GM19328 (cell line): ENCODE results near the gene KIRREL3.

Experiments used
- ATAC-seq: cut with Tn5 transposase; IDR thresholded peaks from one replicate; pipeline ENCODE4 v1.9.1; 2021; ENCODE audit warnings: mild to moderate bottlenecking, moderate library complexity; ENCODE audit not compliant: unreplicated experiment

KIRREL3 gene

GRCh38 chr11:126918556-126918955 lies 82.0 kb downstream of the KIRREL3 start:
- ATAC-seq = no peak

GRCh38 chr11:126917531-126918204 lies 82.9 kb downstream of the KIRREL3 start:
- ATAC-seq = peak; percentile 87

- no peak for ATAC-seq
These were observed 85.1 kb downstream of the KIRREL3 start for GRCh38 chr11:126915430-126915829.

GRCh38 chr11:126914941-126915340 lies 85.6 kb downstream of the KIRREL3 start:
- ATAC-seq = no peak

- no peak for ATAC-seq
These were observed 86.4 kb downstream of the KIRREL3 start for GRCh38 chr11:126914166-126914565.

DNA sequence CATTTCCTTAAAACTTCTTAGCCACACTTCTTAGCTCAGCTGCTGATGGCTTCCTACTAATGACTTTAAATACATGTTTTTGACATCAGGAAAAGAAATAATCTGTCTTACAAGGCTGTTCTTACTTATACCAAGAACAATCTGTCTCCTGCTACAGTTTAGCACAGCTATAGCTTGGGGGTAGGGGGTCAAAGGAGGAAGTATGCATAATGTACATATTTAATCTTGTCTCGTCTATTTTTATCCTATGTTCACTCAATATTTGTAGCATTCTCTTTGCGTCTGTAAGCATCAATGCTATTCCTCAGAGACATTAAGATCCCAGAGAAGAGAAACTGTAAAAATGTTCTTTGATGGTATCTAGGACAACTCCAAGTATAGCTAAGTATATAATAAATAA lies 96.0 kb downstream of the KIRREL3 start:
- no peak for ATAC-seq

DNA sequence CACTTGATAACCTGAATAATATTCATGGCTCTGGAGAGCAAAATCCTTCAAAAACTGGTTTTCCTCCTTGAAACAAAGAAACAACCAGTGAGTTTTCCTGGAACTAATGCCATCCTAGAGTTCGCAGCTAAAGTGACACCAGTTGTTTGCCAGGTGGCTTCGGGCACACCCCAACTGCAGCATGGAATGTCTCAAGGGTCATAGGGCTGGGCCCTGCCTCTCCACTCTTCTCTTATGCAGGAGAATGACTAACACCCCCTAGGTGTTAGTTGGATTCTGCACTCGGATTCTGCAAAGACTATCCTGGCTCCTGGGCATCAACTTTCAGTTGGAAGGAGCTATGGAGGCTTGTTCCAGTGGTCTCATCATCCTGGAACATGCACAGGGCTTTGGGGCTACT lies 98.8 kb downstream of the KIRREL3 start:
- ATAC-seq = no peak

GRCh38 chr11:126899961-126900748 lies 100.4 kb downstream of the KIRREL3 start:
- no peak for ATAC-seq

GRCh38 chr11:126898802-126899201 lies 101.8 kb downstream of the KIRREL3 start:
- ATAC-seq = no peak

GRCh38 chr11:126897430-126897829 lies 103.1 kb downstream of the KIRREL3 start:
- no peak for ATAC-seq

DNA sequence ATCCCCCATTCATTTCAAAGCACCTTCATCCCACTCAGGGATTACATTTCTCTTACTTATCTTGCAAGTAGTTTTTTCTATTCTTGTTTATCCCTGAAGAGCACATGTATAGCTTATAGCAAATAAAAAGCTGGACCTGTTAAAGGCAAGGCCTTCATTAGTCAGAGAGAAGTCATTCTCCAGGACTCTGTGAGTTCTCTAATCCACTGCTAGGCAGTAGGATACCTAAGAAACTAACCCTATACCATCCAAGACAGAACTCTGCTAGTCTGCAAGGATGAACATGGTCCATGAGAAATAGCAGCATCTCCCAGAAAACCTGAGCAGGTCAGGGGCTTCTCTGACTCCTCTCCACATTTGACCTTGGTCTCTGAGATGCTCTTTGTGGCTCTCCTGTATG lies 104.5 kb downstream of the KIRREL3 start:
- no peak for ATAC-seq

GRCh38 chr11:126893796-126894195 lies 106.8 kb downstream of the KIRREL3 start:
- no peak for ATAC-seq

DNA sequence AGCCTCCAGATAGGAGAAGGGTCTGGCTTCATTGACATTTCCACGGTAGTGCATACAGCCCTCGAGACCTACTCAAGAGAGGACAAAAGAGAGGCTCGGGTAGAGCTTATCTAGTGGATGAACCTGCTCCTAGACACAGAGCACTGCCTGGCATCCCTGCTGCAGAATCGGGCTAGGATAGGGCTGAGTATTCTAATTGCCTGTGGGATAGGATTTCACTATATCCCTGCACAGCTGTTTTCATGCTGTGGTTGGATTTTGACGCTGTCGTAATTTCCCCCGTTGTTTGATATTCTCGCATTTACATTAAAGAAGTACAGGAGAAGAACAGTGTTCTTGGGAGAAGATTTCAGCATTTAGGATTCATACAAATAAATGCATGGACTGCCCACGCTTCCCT lies 107.8 kb downstream of the KIRREL3 start:
- ATAC-seq = no peak

GRCh38 chr11:126891556-126892217 lies 108.9 kb downstream of the KIRREL3 start:
- no peak for ATAC-seq

- ATAC-seq = no peak
These were observed 110.0 kb downstream of the KIRREL3 start for GRCh38 chr11:126890561-126890960.

DNA sequence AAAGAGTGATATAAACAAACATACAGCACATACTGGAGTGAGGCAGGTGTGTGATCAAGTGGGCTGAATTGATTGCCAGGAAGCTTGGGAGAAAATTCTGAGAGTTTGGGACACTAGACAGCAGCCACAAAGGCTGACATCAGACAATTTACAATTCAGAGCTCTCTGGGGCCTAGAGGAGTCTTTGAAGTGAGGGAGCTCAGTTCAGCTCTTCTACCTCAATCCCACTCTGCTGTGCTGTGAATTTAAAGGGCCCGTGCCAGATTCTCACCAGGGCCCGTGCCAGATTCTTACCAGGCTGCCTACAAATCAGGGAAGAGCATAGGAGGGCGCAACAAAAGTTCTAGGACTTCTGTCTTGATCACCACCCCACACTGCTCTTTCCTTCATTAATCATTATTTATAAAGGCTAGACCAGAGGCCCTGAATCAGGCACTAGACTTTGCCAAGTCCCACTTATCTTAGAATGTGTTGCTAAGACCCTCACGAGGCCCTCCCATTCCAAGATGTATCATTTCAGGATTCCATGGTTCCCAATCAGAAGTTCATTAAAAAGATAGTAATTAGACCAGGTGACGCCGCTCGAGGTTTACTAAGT lies 112.4 kb downstream of the KIRREL3 start:
- ATAC-seq = no peak

GRCh38 chr11:126886636-126887035 lies 113.9 kb downstream of the KIRREL3 start:
- ATAC-seq = no peak

DNA sequence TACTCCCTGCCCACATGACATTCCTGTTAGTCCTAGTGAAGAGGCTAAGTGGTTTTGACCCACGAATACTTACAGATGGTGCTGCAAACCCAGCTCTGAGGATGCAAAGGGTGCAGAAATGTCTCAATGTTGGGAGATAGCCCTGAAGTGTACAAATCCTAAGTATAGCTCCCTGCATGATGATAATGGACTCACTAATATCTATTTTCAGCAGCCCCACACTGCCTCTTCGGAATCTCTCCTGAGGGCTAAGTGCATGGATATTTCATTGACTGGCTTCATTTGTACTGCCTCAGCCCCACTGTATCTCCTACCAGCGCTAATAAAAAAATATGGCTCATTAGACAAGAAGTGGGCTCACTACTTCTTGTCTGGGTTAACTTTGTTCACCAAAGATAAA lies 114.5 kb downstream of the KIRREL3 start:
- ATAC-seq = no peak

DNA sequence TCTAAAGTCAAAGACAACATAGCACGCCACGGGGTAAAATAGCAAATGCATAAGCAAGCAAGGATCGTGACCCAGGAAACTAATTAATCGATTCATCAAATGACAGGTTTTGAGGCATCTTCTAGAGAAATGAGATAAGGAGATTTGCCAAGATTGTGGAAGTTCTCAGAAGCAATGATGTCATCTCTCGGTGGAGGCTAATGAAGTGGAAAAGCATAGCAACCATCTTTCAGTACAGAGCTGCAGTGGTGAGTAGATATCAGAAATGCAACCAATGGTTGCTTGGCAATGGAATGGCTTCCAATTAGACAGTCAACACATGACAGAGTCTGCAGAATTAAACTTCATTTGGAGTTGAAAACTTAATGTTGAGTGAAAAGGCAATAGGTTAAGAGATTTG lies 116.0 kb downstream of the KIRREL3 start:
- ATAC-seq = no peak

- no peak for ATAC-seq
These were observed 116.4 kb downstream of the KIRREL3 start for GRCh38 chr11:126884192-126884591.

- no peak for ATAC-seq
These were observed 119.7 kb downstream of the KIRREL3 start for GRCh38 chr11:126880872-126881271.

DNA sequence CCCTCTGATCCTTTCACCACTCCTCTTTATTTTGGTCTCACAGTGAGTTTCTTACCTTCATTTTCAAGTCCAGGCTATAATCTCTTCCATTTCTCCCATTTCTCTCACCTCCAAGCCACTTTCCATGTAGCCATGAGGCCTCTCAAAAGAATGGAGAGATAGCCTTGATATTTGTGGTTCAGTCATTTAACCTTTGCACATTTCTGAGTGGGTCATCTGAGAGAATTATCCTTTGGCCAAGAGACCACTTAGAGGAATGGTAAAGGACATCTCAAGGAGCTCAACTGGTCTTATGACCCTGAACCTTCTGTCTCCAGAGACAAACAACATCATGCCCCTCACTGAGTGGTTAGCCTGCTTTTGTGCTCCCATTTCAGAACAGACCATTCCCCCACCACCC lies 121.1 kb downstream of the KIRREL3 start:
- ATAC-seq = no peak
